ENCODE results near the gene TFF1.

GRCh38 chr21:42350927-42351426 is 15.4 kb downstream of the TFF1 start, which contains the start of gene TFF2:
- TF ChIP-seq MXI1 (conservative IDR thresholded peaks at IDR 0.05; ENCODE audit: poor library complexity, severe bottlenecking) (no peak), EZH2 (IDR thresholded peaks at IDR 0.05; ENCODE audit: borderline replicate concordance, insufficient read depth, low read length, poor library complexity, severe bottlenecking) (no peak), CTCF (IDR thresholded peaks at IDR 0.05; ENCODE audit: poor library complexity, severe bottlenecking) (no peak), RAD21 (conservative IDR thresholded peaks at IDR 0.05) (no peak), POLR2AphosphoS5 (IDR thresholded peaks at IDR 0.05) (no peak)

All from neural cell (in vitro differentiated cells).